H9 (cell line): ENCODE measurements around the gene PHGDH. TPM values are rescaled to one million over a fixed set of nuclear protein-coding genes. Genes with fewer than 3 reads are reported as not detected.

Experiments
- DNase-seq: peaks from one replicate; pipeline ENCODE4 v3.0.0-alpha.2; 2017
- H2AFZ ChIP-seq: one replicate; pipeline ENCODE4 v1.6.1; 2013; ENCODE audit warnings: mild to moderate bottlenecking, low read length, control low read depth, moderate library complexity
- H2AK5ac ChIP-seq: 2 replicates; pipeline ENCODE4 v1.6.1; 2013; ENCODE audit warnings: low read length, control low read depth, mixed read lengths; ENCODE audit not compliant: insufficient read length
- H2BK120ac ChIP-seq: one replicate; pipeline ENCODE4 v1.6.1; 2013; ENCODE audit warnings: low read depth, mild to moderate bottlenecking, low read length, control low read depth, inconsistent platforms; ENCODE audit not compliant: poor library complexity, severe bottlenecking
- H2BK12ac ChIP-seq: 2 replicates; pipeline ENCODE4 v1.6.1; 2013; ENCODE audit warnings: low read length, control low read depth, mixed read lengths, low read depth; ENCODE audit not compliant: insufficient read length
- H2BK15ac ChIP-seq: 2 replicates; pipeline ENCODE4 v1.6.1; 2013; ENCODE audit warnings: low read depth, low read length, control low read depth
- H2BK20ac ChIP-seq: one replicate; pipeline ENCODE4 v1.6.1; 2013; ENCODE audit warnings: low read depth, mild to moderate bottlenecking, low read length, control low read depth, inconsistent platforms; ENCODE audit not compliant: poor library complexity, severe bottlenecking
- H2BK5ac ChIP-seq: 2 replicates; pipeline ENCODE4 v1.6.1; 2013; ENCODE audit warnings: low read length, control low read depth, mixed read lengths; ENCODE audit not compliant: insufficient read length
- H3K14ac ChIP-seq: 2 replicates; pipeline ENCODE4 v1.6.1; 2013; ENCODE audit warnings: low read length, control low read depth; ENCODE audit not compliant: insufficient read depth
- H3K18ac ChIP-seq: 2 replicates; pipeline ENCODE4 v1.6.1; 2013; ENCODE audit warnings: low read depth, mild to moderate bottlenecking, mixed read lengths, low read length, control low read depth; ENCODE audit not compliant: insufficient read length
- H3K23ac ChIP-seq: 2 replicates; pipeline ENCODE4 v1.6.1; 2013; ENCODE audit warnings: low read length, control low read depth, mixed read lengths, low read depth; ENCODE audit not compliant: insufficient read length
- H3K23me2 ChIP-seq: 2 replicates; pipeline ENCODE4 v1.6.1; 2013; ENCODE audit warnings: low read depth, mild to moderate bottlenecking, mixed read lengths, low read length, control low read depth; ENCODE audit not compliant: insufficient read length, poor library complexity, severe bottlenecking
- H3K27ac ChIP-seq: 2 replicates; pipeline ENCODE4 v1.5.1; 2013; ENCODE audit warnings: low read length, control low read depth, mixed read lengths, low read depth; ENCODE audit not compliant: insufficient read length
- H3K27me3 ChIP-seq: 2 replicates; pipeline ENCODE4 v1.6.1; 2013; ENCODE audit warnings: low read length, control low read depth, inconsistent platforms; ENCODE audit not compliant: insufficient read depth
- H3K4ac ChIP-seq: 2 replicates; pipeline ENCODE4 v1.6.1; 2013; ENCODE audit warnings: low read depth, mild to moderate bottlenecking, control low read depth, inconsistent platforms, low read length, moderate library complexity
- H3K4me1 ChIP-seq: 2 replicates; pipeline ENCODE4 v1.6.1; 2013; ENCODE audit warnings: low read length, control low read depth, inconsistent platforms; ENCODE audit not compliant: insufficient read depth
- H3K4me2 ChIP-seq: 2 replicates; pipeline ENCODE4 v1.6.1; 2013; ENCODE audit warnings: low read length, control low read depth, mixed read lengths; ENCODE audit not compliant: insufficient read length, insufficient read depth
- H3K56ac ChIP-seq: 2 replicates; pipeline ENCODE4 v1.6.1; 2013; ENCODE audit warnings: low read depth, mild to moderate bottlenecking, mixed read lengths, low read length, control low read depth; ENCODE audit not compliant: insufficient read length
- H3K79me1 ChIP-seq: 2 replicates; pipeline ENCODE4 v1.6.1; 2013; ENCODE audit warnings: low read depth, mild to moderate bottlenecking, moderate library complexity, low read length, control low read depth, inconsistent platforms; ENCODE audit not compliant: insufficient read depth, poor library complexity, severe bottlenecking
- H3K79me2 ChIP-seq: 2 replicates; pipeline ENCODE4 v1.6.1; 2013; ENCODE audit warnings: low read length, control low read depth, inconsistent platforms; ENCODE audit not compliant: insufficient read depth
- H3K9ac ChIP-seq: 2 replicates; pipeline ENCODE4 v1.6.1; 2013; ENCODE audit warnings: low read length, control low read depth, mixed read lengths; ENCODE audit not compliant: insufficient read length; ENCODE audit errors: extremely low read depth
- H3K9me3 ChIP-seq: one replicate; pipeline ENCODE4 v1.6.1; 2013; ENCODE audit warnings: low read depth, low read length, inconsistent platforms; ENCODE audit not compliant: control insufficient read depth
- H3T11ph ChIP-seq: one replicate; pipeline ENCODE4 v1.6.1; 2013; ENCODE audit warnings: mild to moderate bottlenecking, low read length, control low read depth, inconsistent platforms
- H4K20me1 ChIP-seq: one replicate; pipeline ENCODE4 v1.6.1; 2013; ENCODE audit not compliant: control insufficient read depth, insufficient read length, insufficient read depth
- H4K5ac ChIP-seq: 2 replicates; pipeline ENCODE4 v1.6.1; 2013; ENCODE audit warnings: low read depth, mild to moderate bottlenecking, mixed read lengths, low read length, control low read depth; ENCODE audit not compliant: insufficient read length
- H4K8ac ChIP-seq: replicated peaks from 2 replicates; pipeline ENCODE4 v1.6.1; 2013; ENCODE audit warnings: low read length, control low read depth, mixed read lengths, low read depth; ENCODE audit not compliant: insufficient read length
- H4K91ac ChIP-seq: 2 replicates; pipeline ENCODE4 v1.6.1; 2013; ENCODE audit warnings: low read depth, mild to moderate bottlenecking, moderate library complexity, mixed read lengths, low read length, control low read depth; ENCODE audit not compliant: insufficient read length
- H3K27ac Mint-ChIP-seq, 3 experiments: 2 replicates in 2 of 3; 3 replicates in 1 of 3; pipeline ENCODE4 v1.8.0; 2020 to 2021; ENCODE audit warnings: mixed read lengths in 3 of 3, mild to moderate bottlenecking in 1 of 3, moderate library complexity in 1 of 3
- H3K27me3 Mint-ChIP-seq: 2 replicates; pipeline ENCODE4 v1.8.0; 2021; ENCODE audit warnings: low read depth, mild to moderate bottlenecking, moderate library complexity, mixed read lengths
- H3K36me3 Mint-ChIP-seq, 3 experiments: 2 replicates in 2 of 3; 3 replicates in 1 of 3; pipeline ENCODE4 v1.8.0; 2020 to 2021; ENCODE audit warnings: low read depth in 3 of 3, mixed read lengths in 3 of 3; ENCODE audit not compliant: insufficient read depth in 1 of 3
- H3K4me1 Mint-ChIP-seq, 2 experiments: 2 replicates each; pipeline ENCODE4 v1.8.0; 2020; ENCODE audit warnings: mixed read lengths in 2 of 2
- H3K4me3 Mint-ChIP-seq, 2 experiments: 2 replicates in 1 of 2; 3 replicates in 1 of 2; pipeline ENCODE4 v1.8.0; 2020 to 2021; ENCODE audit warnings: mild to moderate bottlenecking in 2 of 2, mixed read lengths in 2 of 2, moderate library complexity in 1 of 2
- H3K9me3 Mint-ChIP-seq, 2 experiments: 2 replicates in 1 of 2; 3 replicates in 1 of 2; pipeline ENCODE4 v1.8.0; 2020; ENCODE audit warnings: mild to moderate bottlenecking in 2 of 2, mixed read lengths in 2 of 2, moderate library complexity in 1 of 2
- CTCF ChIP-seq: fragments of 200-600 bp; sonication (generic); conservative IDR thresholded peaks from 3 replicates; pipeline ENCODE4 v1.8.0; 2021; ENCODE audit warnings: antibody characterized with exemption, mild to moderate bottlenecking
- whole genome bisulfite sequencing: extraction: QIAGEN DNeasy Blood & Tissue Kit; methylation state at CpG from one replicate; pipeline ENCODE4 v1.1.7; 2013; ENCODE audit warnings: missing lambda C conversion rate, low lambda C conversion rate, mixed read lengths; ENCODE audit not compliant: insufficient read length; ENCODE audit errors: extremely low coverage; 5-methylcytosine and 5-hydroxymethylcytosine counted together
- total RNA-seq: library from RNA; stranded (reverse); gene quantifications from 2 replicates; pipeline ENCODE4 v1.2.1, GENCODE V29; 2021

PHGDH gene
- total RNA-seq, 1 experiment from 2014 or later = 458 TPM

- Mint-ChIP-seq H3K27me3 (no peaks in the 10 kb centered on the region), H3K9me3 (no peaks in the 10 kb centered on the region), H3K4me1 (peaks cover 7 to 10% of the 10 kb centered on the region in 2 experiments), H3K27ac (peak overlapping the region in 2 of 3 experiments; percentile 2 to 44; a peak in 2 of 7 replicates), H3K36me3 (peaks cover 85 to 97% (median 95%) of the 10 kb centered on the region in 3 experiments), H3K4me3 (no peak overlapping the region)
- H3T11ph ChIP-seq = no peak overlapping the region
- H2BK12ac ChIP-seq = no peak overlapping the region
- H2AK5ac ChIP-seq = no peak overlapping the region
- no peaks in the 10 kb centered on the region for H3K23me2 ChIP-seq
- TF ChIP-seq CTCF = no peak
- no peak overlapping the region for H2AFZ ChIP-seq
- no peak overlapping the region for H2BK5ac ChIP-seq
- no peak overlapping the region for H2BK20ac ChIP-seq
- peaks cover 5% of the 10 kb centered on the region for H4K20me1 ChIP-seq
- no peaks in the 10 kb centered on the region; the same call in 1 of the 2 replicates for H3K79me2 ChIP-seq
- H2BK15ac ChIP-seq = no peak overlapping the region
- no peak overlapping the region for H4K91ac ChIP-seq
- H3K27ac ChIP-seq = no peak overlapping the region
- H3K4me2 ChIP-seq = no peak overlapping the region
- H3K23ac ChIP-seq = no peak overlapping the region
- no peak for DNase-seq
- H4K8ac ChIP-seq = no peak overlapping the region
- no peaks in the 10 kb centered on the region for H3K9me3 ChIP-seq
- H2BK120ac ChIP-seq = no peak overlapping the region
- no peak overlapping the region for H3K4ac ChIP-seq
- no peaks in the 10 kb centered on the region; the same call in 1 of the 2 replicates for H3K4me1 ChIP-seq
- no CpG with 5 or more reads among the region's 1 CpG for WGBS
- no peak overlapping the region for H3K56ac ChIP-seq
- no peak overlapping the region for H3K9ac ChIP-seq
- no peak overlapping the region for H4K5ac ChIP-seq
- peaks cover 23% of the 10 kb centered on the region for H3K79me1 ChIP-seq
- no peak overlapping the region for H3K18ac ChIP-seq
- no peaks in the 10 kb centered on the region for H3K27me3 ChIP-seq
- no peak overlapping the region for H3K14ac ChIP-seq
Observed at GRCh38 chr1:119727991-119728390, 16.3 kb downstream of the PHGDH start.
